Stimulated activated CD4-positive, alpha-beta T cell treated with anti-CD3 and anti-CD28 coated beads, Interleukin-4, amount 100 ng/mL, for 48 hours (primary cell): ENCODE measurements around the gene PYGB.
"Not testable (repeated sequence)": the region's sequence is repeated elsewhere in the genome, so short reads cannot be mapped to it uniquely, and the experiment has no call there.

Source experiments
- DNase-seq, 2 donors: peaks; one replicate each; pipeline ENCODE4 v3.0.0-alpha.2; 2020; ENCODE audit warnings: low read depth in 2 of 2

The PYGB gene

GRCh38 chr20:25314497-25315417, 66.9 kb downstream of the PYGB start:
- DNase-seq: no peak

DNA sequence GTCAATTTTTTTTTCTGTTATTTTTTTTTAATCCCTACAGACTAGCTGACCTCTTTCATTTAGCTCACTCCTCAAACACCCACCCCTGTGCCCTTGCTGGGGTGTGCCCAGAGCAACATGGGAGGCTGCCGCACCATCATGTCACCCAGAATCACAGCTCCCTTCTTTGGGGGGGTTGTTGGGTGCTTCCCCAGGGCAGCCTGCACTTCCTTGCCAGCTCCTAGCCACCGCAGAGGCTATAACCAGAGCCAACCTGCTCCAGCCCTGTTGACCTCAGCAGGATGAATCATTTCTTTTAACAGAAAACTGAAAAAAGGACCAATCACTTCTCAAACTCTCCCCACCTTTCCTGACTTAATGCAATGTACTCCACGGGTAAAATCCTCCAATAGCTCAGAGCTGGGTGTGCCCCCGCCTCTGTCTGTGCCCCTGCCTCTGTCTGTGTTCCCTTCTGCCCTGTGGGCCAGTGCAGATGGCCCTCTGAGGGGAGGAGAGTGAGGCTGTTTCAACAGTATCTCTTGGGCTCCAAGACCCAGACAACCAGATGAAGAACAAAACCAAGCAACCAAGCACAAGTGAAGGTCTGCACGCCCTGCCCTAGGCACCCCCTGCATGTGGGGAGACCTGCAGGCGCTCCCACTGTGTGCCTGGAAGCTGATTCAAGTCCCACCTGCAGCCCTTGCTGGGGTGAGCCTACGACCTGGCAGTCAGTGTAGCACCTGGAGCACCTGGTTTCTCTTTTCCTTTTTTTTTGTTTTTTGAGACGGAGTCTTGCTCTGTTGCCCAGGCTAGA, 67.7 kb downstream of the PYGB start:
- no peak for DNase-seq

DNA sequence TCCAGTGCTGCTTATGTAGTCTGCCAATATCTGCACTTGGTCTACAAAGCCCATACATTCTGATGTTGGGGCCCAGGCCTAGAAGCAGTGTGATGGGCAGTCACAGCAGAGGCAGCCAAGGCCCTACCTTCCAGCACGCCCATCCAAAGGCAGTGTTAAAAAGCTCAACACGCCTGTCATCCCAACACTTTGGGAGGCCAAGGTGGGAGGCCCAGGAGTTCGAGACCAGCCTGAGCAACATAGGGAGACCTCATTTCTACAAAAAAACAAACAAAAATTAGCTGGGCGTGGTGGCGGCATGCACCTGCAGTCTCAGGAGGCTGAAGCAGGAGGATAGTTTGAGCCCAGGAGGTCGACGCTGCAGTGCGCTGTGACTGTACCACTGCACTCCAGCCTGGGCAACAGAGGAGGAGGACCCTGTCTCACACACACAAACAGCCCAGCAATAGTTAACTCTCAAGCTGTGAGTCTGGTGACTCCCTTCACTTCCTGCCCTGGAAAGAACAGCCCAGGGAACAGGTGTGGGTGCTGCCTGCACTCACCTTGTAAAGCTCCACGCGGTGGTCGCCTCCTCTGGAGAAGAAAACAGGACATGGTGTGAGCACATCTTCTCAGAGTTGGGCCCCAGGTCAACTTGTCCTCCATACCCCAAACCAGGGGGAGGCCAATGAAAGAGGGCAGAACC, 68.8 kb downstream of the PYGB start:
- no peak for DNase-seq

GRCh38 chr20:25317351-25318075, 69.6 kb downstream of the PYGB start:
- DNase-seq: no peak

DNA sequence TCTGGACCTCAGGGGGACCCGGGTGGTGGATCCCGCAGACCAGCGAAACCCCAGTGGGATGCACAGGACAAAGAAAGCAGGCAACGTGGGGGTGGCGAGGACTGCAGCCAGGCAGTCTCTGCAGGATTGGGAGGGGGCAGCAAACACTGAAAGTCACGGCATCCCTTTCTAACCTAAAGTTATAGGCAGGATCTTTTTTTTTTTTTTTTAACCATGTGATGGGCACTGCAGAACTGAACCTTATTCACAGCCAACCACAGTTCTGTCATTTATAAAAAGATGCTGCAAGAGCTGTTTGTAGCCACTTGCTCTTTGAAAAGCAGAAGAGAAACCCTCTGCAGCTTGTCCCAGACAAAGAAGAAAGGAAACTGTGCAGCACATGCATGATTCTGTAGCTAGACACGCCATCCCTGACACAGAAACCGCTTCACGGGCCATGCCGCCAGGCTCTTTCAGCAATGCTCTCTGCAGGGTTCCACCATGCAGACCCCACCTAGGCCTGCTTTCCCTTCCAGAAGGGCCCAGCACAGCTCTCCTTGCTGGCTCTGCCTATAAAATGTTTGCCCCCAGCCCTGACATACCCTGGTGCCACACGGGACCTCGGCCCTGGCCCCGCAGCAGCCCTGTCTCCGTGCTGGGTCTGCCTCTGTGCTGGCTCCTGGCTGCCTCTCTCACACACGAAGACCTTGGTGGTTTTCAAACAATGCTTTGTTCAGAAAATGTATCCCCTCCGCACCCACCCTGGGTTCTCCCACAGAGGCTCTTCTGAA, 70.8 kb downstream of the PYGB start:
- DNase-seq: no peak

DNA sequence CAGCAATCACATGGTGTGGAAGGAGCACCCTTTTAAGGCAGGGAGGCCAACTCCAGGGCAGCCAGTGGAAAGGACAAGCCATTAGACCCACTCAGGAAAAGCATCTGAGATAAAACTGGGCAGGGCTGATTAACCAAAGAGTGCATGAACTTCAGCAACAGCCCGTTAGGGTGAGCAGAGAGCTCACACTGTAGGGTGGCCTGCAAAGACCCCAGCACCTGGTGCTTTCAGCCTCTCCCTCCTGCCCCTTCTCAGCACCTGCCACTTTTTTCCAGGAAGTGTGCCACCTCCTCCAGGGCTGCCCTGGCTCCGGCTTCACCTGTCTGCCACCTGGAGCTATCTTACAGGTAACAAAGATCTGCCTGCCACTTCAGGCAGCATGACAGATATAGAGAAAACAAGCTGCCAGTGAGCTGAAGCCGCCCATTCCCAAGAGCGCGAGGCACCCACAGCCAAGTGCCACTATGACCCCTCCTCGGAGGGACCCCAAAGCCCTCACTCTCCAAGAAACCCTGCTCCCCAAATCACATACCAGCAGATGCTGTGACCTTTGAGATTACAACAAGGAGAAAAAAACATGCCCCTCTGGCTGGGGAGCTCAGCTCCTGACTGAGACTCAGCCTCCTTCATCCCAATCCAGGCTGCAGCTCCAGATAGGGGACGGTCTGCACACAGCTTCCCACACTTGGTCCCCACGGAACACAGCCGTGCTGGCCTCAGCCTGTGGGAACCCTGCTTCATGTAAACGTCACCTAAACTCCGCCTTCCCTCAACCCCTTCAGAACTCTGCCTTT, 71.6 kb downstream of the PYGB start:
- no peak for DNase-seq

GRCh38 chr20:25320035-25320800, 72.3 kb downstream of the PYGB start:
- no peak for DNase-seq

GRCh38 chr20:25321262-25321831, 73.5 kb downstream of the PYGB start:
- no peak for DNase-seq

GRCh38 chr20:25321991-25322390, 74.1 kb downstream of the PYGB start:
- no peak for DNase-seq

- no peak for DNase-seq
Measured at GRCh38 chr20:25323496-25324246, 75.8 kb downstream of the PYGB start.

GRCh38 chr20:25324412-25324811, 76.5 kb downstream of the PYGB start:
- no peak for DNase-seq

DNA sequence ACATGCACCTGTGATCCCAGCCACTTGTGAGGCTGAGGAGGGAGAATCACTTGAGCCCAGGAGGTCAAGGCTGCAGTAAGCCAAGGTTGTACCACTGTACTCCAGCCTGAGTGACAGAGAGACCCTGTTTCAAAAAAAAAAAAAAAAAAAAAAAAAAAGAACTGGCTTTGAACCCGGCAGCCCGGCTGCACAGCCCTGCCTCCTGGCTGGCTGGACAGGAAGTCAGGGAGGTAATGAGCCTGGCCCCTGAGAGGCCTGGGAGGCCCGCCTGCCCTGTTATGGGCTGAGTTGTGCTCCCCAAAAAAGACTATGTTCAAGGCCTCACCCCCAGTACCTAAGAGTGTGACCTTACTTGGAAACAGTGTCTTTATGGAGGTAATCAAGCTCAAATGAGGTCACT, 77.2 kb downstream of the PYGB start:
- DNase-seq: no peak

DNA sequence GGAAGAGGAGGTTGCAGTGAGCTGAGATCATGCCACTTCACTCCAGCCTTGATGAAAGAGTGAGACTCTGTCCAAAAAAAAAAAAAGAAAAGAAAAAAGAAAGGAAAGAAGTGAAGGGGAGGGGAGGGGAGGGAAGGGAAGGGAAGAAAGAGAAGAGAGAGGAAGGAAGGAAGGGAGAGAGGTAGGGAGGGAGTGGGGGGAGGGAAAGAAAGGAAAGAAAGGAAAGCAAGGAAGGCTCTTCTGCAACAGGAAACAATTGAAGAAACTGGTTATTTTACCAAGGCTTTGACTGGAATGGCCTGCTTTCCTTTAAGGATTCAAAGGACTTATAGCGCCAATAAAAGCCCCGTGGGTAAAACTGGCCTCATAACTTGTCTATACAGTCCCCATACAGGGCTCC, 78.1 kb downstream of the PYGB start:
- no peak for DNase-seq

GRCh38 chr20:25327521-25328235, 79.8 kb downstream of the PYGB start:
- DNase-seq: no peak

- no peak for DNase-seq
Measured at GRCh38 chr20:25328954-25329498, 81.1 kb downstream of the PYGB start.

- DNase-seq: not testable (repeated sequence)
Measured at GRCh38 chr20:25334972-25335371, 87.1 kb downstream of the PYGB start.
